Erythroblast (primary cell): ENCODE results near the gene FCN1.

Experiments
- GATA1 ChIP-seq: IDR thresholded peaks from 2 replicates; pipeline ENCODE4 v1.6.1; 2011; ENCODE audit warnings: low read depth, mild to moderate bottlenecking, control low read depth, low read length, moderate library complexity
- POLR2A ChIP-seq: IDR thresholded peaks from 2 replicates; pipeline ENCODE4 v1.6.1; 2011; ENCODE audit warnings: mild to moderate bottlenecking, low read length

DNA sequence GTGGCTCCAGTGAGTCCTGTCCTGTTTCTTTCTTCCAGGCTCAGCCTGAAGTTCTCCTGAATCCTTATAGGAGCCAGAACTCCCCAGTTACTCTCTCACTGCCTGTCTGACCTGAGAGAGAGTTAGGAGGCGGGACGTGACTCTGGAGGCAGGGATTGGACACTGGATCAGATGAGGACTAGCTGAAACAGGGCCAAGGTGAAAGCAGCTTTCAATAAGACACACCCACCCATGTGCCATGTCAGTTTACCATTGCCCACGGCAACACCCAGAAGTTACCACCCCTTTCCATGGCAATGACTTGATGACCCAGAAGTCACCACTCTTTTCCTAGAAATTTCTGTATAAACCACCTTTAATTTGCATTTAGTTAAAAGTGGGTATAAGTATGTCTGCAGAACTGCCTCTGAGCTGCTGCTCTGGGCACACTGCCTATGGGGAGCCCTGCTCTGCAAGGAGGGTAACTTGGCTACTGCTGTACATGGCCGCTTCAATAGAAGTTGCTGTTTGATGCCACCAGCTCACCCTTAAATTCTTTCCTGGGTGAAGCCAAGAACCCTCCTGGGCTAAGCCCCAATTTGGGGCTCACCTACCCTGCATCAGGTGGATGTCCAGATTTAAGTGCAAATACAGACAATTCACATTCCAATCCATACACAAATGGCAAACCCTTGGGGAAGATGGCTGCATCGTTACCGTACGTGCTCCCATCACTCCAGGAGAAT is 23.4 kb downstream of the FCN1 start:
- TF ChIP-seq POLR2A = no peak
- TF ChIP-seq GATA1 = no peak
